Breast epithelium (tissue), 3 donors: ENCODE results near the gene SPARC.

Experiments used
- POLR2AphosphoS5 ChIP-seq, 3 donors: sonication (generic); formaldehyde crosslinking; IDR thresholded peaks; one replicate each; pipeline ENCODE4 v1.6.1; 2017; ENCODE audit warnings: antibody characterized with exemption in 3 of 3
- TF ChIP-seq, protein P1 (sequence below), 3 donors: fragments of 450-650 bp; IDR thresholded peaks; one replicate each; pipeline ENCODE4 v1.5.1; 2016 to 2017; ENCODE audit warnings: antibody characterized with exemption in 3 of 3, mild to moderate bottlenecking in 3 of 3, moderate library complexity in 3 of 3

DNA sequence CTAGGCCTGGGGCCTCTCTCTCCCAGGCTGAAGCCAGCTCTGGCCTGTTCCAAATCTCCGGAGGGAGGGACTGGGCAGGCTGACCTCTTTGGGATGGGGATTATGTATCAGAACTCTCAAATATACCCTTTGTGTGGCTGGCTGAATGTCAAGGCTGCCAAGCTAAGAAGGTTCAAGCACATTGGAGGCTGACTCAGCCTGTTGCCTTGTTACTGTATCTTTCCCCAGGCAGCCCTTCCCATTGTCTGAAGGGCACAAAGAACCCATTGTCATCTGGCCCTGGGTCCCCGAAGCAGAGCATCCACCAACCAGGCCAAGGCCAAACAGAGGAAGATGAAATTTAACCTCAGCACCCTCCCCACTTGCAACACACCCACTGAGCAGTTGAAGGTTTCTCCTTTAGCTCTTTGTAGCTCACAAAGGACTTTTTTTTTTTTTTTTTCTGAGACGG is 7.3 kb upstream of the SPARC start:
- TF ChIP-seq, protein P1, sequence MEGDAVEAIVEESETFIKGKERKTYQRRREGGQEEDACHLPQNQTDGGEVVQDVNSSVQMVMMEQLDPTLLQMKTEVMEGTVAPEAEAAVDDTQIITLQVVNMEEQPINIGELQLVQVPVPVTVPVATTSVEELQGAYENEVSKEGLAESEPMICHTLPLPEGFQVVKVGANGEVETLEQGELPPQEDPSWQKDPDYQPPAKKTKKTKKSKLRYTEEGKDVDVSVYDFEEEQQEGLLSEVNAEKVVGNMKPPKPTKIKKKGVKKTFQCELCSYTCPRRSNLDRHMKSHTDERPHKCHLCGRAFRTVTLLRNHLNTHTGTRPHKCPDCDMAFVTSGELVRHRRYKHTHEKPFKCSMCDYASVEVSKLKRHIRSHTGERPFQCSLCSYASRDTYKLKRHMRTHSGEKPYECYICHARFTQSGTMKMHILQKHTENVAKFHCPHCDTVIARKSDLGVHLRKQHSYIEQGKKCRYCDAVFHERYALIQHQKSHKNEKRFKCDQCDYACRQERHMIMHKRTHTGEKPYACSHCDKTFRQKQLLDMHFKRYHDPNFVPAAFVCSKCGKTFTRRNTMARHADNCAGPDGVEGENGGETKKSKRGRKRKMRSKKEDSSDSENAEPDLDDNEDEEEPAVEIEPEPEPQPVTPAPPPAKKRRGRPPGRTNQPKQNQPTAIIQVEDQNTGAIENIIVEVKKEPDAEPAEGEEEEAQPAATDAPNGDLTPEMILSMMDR (IDR thresholded peaks at IDR 0.05), result no peak
- TF ChIP-seq POLR2AphosphoS5 (IDR thresholded peaks at IDR 0.05), result no peak
